Endothelial cell of umbilical vein (primary cell): Measurements from ENCODE around the gene LRCOL1. TPM values are rescaled to one million over a fixed set of nuclear protein-coding genes. Genes with fewer than 3 reads are reported as not detected.

Source experiments
- BruUV-seq: library from RNA; stranded (reverse); fragments of 400-500 nt; replicated peaks from 2 replicates; lab custom pipeline; 2021; lab: Mats Ljungman, UMichigan
- CTCF ChIA-PET: fragments of 300-600, 350-600 bp; sonication (Branson Sonifier 250); formaldehyde crosslinking; loops from one replicate; lab custom pipeline; 2021; ENCODE audit warnings: antibody characterized with exemption, inconsistent platforms; lab: Charles Lee
- POLR2A ChIA-PET: fragments of 300-600, 350-600 bp; sonication (Branson Sonifier 250); formaldehyde crosslinking; loops from one replicate; lab custom pipeline; 2021; ENCODE audit warnings: antibody characterized with exemption, inconsistent platforms; lab: Charles Lee
- DNase-seq: peaks from one replicate; pipeline ENCODE4 v3.0.0-alpha.2; 2011; ENCODE audit warnings: low read depth, low spot score
- FAIRE-seq: peaks from 2 replicates; lab custom pipeline; 2011; peaks lifted over from hg19 to GRCh38; lab: Jason Lieb, UNC
- H2AFZ ChIP-seq: 2 replicates; pipeline ENCODE4 v1.6.0; 2012; ENCODE audit warnings: low read depth, low read length, control low read depth, inconsistent platforms
- H3K27ac ChIP-seq: 2 replicates; pipeline ENCODE4 v1.5.1; 2011; ENCODE audit warnings: low read depth, mild to moderate bottlenecking, control low read depth, low read length, moderate library complexity; ENCODE audit not compliant: insufficient read depth
- H3K27me3 ChIP-seq, 2 experiments: 2 replicates each; pipeline versions ENCODE4 v1.6.0 to v1.6.1; 2011; ENCODE audit warnings: low read length in 2 of 2, mixed read lengths in 1 of 2; ENCODE audit not compliant: control insufficient read depth in 2 of 2, insufficient read depth in 2 of 2
- H3K36me3 ChIP-seq, 2 experiments: 2 replicates in 1 of 2; 3 replicates in 1 of 2; pipeline ENCODE4 v1.5.1; 2011; ENCODE audit warnings: low read length in 2 of 2, mild to moderate bottlenecking in 1 of 2, moderate library complexity in 1 of 2; ENCODE audit not compliant: control insufficient read depth in 2 of 2, insufficient read depth in 2 of 2; ENCODE audit errors: extremely low read depth in 1 of 2
- H3K4me1 ChIP-seq: 3 replicates; pipeline ENCODE4 v1.5.1; 2011; ENCODE audit warnings: mild to moderate bottlenecking, low read length; ENCODE audit not compliant: control insufficient read depth, insufficient read depth; ENCODE audit errors: extremely low read depth
- H3K4me2 ChIP-seq: 2 replicates; pipeline ENCODE4 v1.6.1; 2011; ENCODE audit warnings: low read length, control low read depth, mixed read lengths; ENCODE audit not compliant: insufficient read depth
- H3K4me3 ChIP-seq, 3 experiments: fragments of 200-600 bp in 1 of 3; sonication (generic), shearing (Covaris generic) in 1 of 3; replicated peaks in 1 of 3; 2 replicates each; pipeline ENCODE4 v1.5.1; 2011 to 2016; ENCODE audit warnings: control low read depth in 3 of 3, low read length in 3 of 3, mild to moderate bottlenecking in 2 of 3, inconsistent platforms in 1 of 3, low read depth in 1 of 3, moderate library complexity in 1 of 3; ENCODE audit not compliant: insufficient read depth in 1 of 3
- H3K79me2 ChIP-seq: 2 replicates; pipeline ENCODE4 v1.6.0; 2012; ENCODE audit warnings: low read length, inconsistent platforms; ENCODE audit not compliant: control insufficient read depth, insufficient read depth
- H3K9ac ChIP-seq: replicated peaks from 2 replicates; pipeline ENCODE3; 2011; ENCODE audit warnings: low read length, control low read depth; ENCODE audit not compliant: insufficient read depth; ENCODE audit errors: extremely low read depth
- H3K9me1 ChIP-seq: replicated peaks from 3 replicates; pipeline ENCODE4 v1.6.0; 2011; ENCODE audit warnings: mild to moderate bottlenecking, low read length; ENCODE audit not compliant: control insufficient read depth, insufficient read depth; ENCODE audit errors: extremely low read depth
- H3K9me3 ChIP-seq: replicated peaks from 2 replicates; pipeline ENCODE4 v1.5.1; 2012; ENCODE audit warnings: low read length, inconsistent platforms; ENCODE audit not compliant: control insufficient read depth, insufficient read depth
- H4K20me1 ChIP-seq: replicated peaks from 2 replicates; pipeline ENCODE3; 2011; ENCODE audit warnings: mild to moderate bottlenecking, low read length; ENCODE audit not compliant: control insufficient read depth, insufficient read depth; ENCODE audit errors: extremely low read depth
- CTCF ChIP-seq, 2 donors: IDR thresholded peaks; 1 replicate in 1 of 2; 2 replicates in 1 of 2; pipeline ENCODE4 v1.5.1; 2011; ENCODE audit warnings: low read length in 2 of 2, mild to moderate bottlenecking in 2 of 2, moderate library complexity in 2 of 2, control low read depth in 1 of 2, inconsistent platforms in 1 of 2, low read depth in 1 of 2; ENCODE audit not compliant: insufficient read depth in 1 of 2; ENCODE audit errors: extremely low read depth in 1 of 2
- JUN ChIP-seq: IDR thresholded peaks from 2 replicates; pipeline ENCODE4 v1.6.1; 2011; ENCODE audit warnings: borderline replicate concordance, low read depth; ENCODE audit not compliant: insufficient read length, insufficient read depth
- dilution Hi-C: fragments of 300-500 bp; cut with MboI; formaldehyde crosslinking; loops from one replicate; pipeline ENCODE4 v1.15.0; 2019; ENCODE audit warnings: low sequenced_read_pairs; ENCODE audit not compliant: extremely low pct_ligation_motif_present
- intact Hi-C: fragments of 100-400 bp; cut with micrococcal nuclease; formaldehyde crosslinking; loops from one replicate; pipeline ENCODE4 v1.10.0; 2022
- polyA plus RNA-seq, 4 experiments: library from polyadenylated mRNA; depleted of rRNA in 3 of 4; stranded (reverse) in 3 of 4; unstranded in 1 of 4; fragments of >200 nt; gene quantifications; 2 replicates each; pipeline versions ENCODE4 v1.2.1 to v1.2.3, GENCODE V29; 2011 to 2012; ENCODE audit warnings: missing spikeins in 1 of 4
- total RNA-seq: library from RNA; stranded (reverse); gene quantifications from 2 replicates; pipeline ENCODE4 v1.2.3, GENCODE V29; 2021

Gene LRCOL1
- total and polyA plus RNA-seq, 2 donors (not counting 3 experiments of a cell fraction or from before 2014, with no cell fraction given) = 1.2 to 1.5 TPM

GRCh38 chr12:132561427-132562156 is 48.8 kb downstream of the LRCOL1 start:
- Histone ChIP-seq H3K9me3 (no peaks in the 10 kb centered on the region), H4K20me1 (peaks cover 2% of the 10 kb centered on the region), H3K4me2 (no peak overlapping the region), H3K36me3 (peaks cover 0 to 2% of the 10 kb centered on the region in 2 experiments), H3K9ac (no peak overlapping the region), H3K9me1 (no peaks in the 10 kb centered on the region), H3K4me1 (peaks cover 5% of the 10 kb centered on the region), H2AFZ (no peak overlapping the region), H3K27me3 (no peaks in the 10 kb centered on the region), H3K27ac (no peak overlapping the region), H3K4me3 (no peak overlapping the region), H3K79me2 (peaks cover 53% of the 10 kb centered on the region)
- CTCF ChIA-PET = interaction anchor here (0.8 to 3.7 kb wide), 35 partner anchors 8 to 408 kb away, joined by 3 to 58 read pairs (median 4); partner anchors contain the start of gene LRCOL1
- DNase-seq (no peak), FAIRE-seq (no peak)
- POLR2A ChIA-PET = no interaction called here
- dilution Hi-C loops (no loop called here), intact Hi-C loops (loop anchor here (1.0 to 2.0 kb wide), 3 partner anchors 71 to 408 kb away; partner anchors contain the start of gene FBRSL1)
- TF ChIP-seq CTCF (IDR thresholded peaks at IDR 0.05; ENCODE audit: extremely low read depth in 1 of 2, insufficient read depth in 1 of 2, low read depth in 1 of 2, low read length in 2 of 2) (peak; percentile 27 to 60), JUN (no peak)
- no TSS peak for BruUV-seq
